K562 (cell line): Measurements from ENCODE around the gene RPS19. TPM values are rescaled to one million over a fixed set of nuclear protein-coding genes. Genes with fewer than 3 reads are reported as not detected.

Experiments used
- ATAC-seq: fragments of 200-7000 bp; cut with Tn5 transposase; 3 replicates; pipeline ENCODE4 v1.9.1; 2020; ENCODE audit warnings: moderate library complexity
- BruUV-seq: library from RNA; stranded (reverse); fragments of 400-500 nt; replicated peaks from 2 replicates; lab custom pipeline; 2021; lab: Mats Ljungman, UMichigan
- CTCF ChIA-PET: fragments of 300-600 bp; formaldehyde crosslinking; extraction: SDS; loops from one replicate; lab custom pipeline; 2021; ENCODE audit warnings: low intra/inter-chr PET ratio; lab: Yijun Ruan, JAX
- POLR2A ChIA-PET: fragments of 300-600, 350-650 bp; sonication (Branson Sonifier 250); formaldehyde crosslinking; extraction: SDS; loops from one replicate; lab custom pipeline; 2021; ENCODE audit warnings: antibody characterized with exemption, inconsistent platforms; lab: Yijun Ruan, JAX
- DNase-seq, 4 experiments: peaks; one replicate each; pipeline versions ENCODE4 v3.0.0 to v3.0.0-alpha.2; 2011 to 2018; ENCODE audit warnings: low spot score in 3 of 4, mixed read lengths in 3 of 4; ENCODE audit errors: extremely low read depth in 1 of 4
- FAIRE-seq: peaks from 2 replicates; lab custom pipeline; 2011; peaks lifted over from hg19 to GRCh38; lab: Jason Lieb, UNC
- H2AFZ ChIP-seq: 2 replicates; pipeline ENCODE4 v1.6.0; 2011; ENCODE audit warnings: low read depth, low read length, control low read depth, inconsistent platforms
- H3K27ac ChIP-seq: fragments of 200-600 bp; 3 replicates; pipeline ENCODE4 v1.8.0; 2011; ENCODE audit warnings: low read depth, mild to moderate bottlenecking, control low read depth, inconsistent platforms, low read length, moderate library complexity, mixed read lengths; ENCODE audit errors: extremely low read depth
- H3K27me3 ChIP-seq, 2 experiments: fragments of 300-600 bp in 1 of 2; 2 replicates in 1 of 2; 3 replicates in 1 of 2; pipeline versions ENCODE4 v1.6.0 to v1.8.0; 2011; ENCODE audit warnings: inconsistent platforms in 2 of 2, low read length in 2 of 2, mild to moderate bottlenecking in 1 of 2, mixed read lengths in 1 of 2, moderate library complexity in 1 of 2; ENCODE audit not compliant: control insufficient read depth in 2 of 2, insufficient read depth in 2 of 2
- H3K36me3 ChIP-seq: fragments of 300-600 bp; 3 replicates; pipeline ENCODE4 v1.8.0; 2011; ENCODE audit warnings: mild to moderate bottlenecking, low read length, inconsistent platforms; ENCODE audit not compliant: control insufficient read depth, insufficient read depth
- H3K4me1 ChIP-seq, 2 experiments: fragments of 200-600 bp in 1 of 2; replicated peaks in 1 of 2; 2 replicates in 1 of 2; 3 replicates in 1 of 2; pipeline versions ENCODE4 v1.5.1 to v1.8.0; 2011; ENCODE audit warnings: inconsistent platforms in 2 of 2, low read length in 2 of 2, mild to moderate bottlenecking in 1 of 2, mixed read lengths in 1 of 2, moderate library complexity in 1 of 2; ENCODE audit not compliant: control insufficient read depth in 2 of 2, insufficient read depth in 2 of 2
- H3K4me2 ChIP-seq: 2 replicates; pipeline ENCODE4 v1.6.1; 2011; ENCODE audit warnings: low read length, control low read depth, inconsistent platforms, mixed read lengths; ENCODE audit not compliant: insufficient read depth
- H3K4me3 ChIP-seq: fragments of 200-600 bp; sonication (generic), shearing (Covaris generic); 2 replicates; pipeline ENCODE4 v1.5.1; 2016; ENCODE audit warnings: control low read depth, inconsistent platforms
- H3K79me2 ChIP-seq: fragments of 200-600 bp; 3 replicates; pipeline ENCODE4 v1.8.0; 2011; ENCODE audit warnings: low read length, inconsistent platforms; ENCODE audit not compliant: control insufficient read depth, insufficient read depth
- H3K9ac ChIP-seq, 2 experiments: 2 replicates each; pipeline versions ENCODE4 v1.6.0 to v1.6.1; 2011; ENCODE audit warnings: low read depth in 2 of 2, low read length in 2 of 2, control low read depth in 1 of 2, inconsistent platforms in 1 of 2, mild to moderate bottlenecking in 1 of 2, mixed read lengths in 1 of 2; ENCODE audit not compliant: insufficient read depth in 1 of 2
- H3K9me1 ChIP-seq: one replicate; pipeline ENCODE4 v1.6.0; 2011; ENCODE audit warnings: inconsistent platforms, mild to moderate bottlenecking, low read length, moderate library complexity; ENCODE audit not compliant: control insufficient read depth, insufficient read depth
- H3K9me3 ChIP-seq: replicated peaks from 2 replicates; pipeline ENCODE4 v1.5.1; 2011; ENCODE audit warnings: low read depth, low read length, inconsistent platforms; ENCODE audit not compliant: control insufficient read depth, insufficient read depth
- H4K20me1 ChIP-seq: replicated peaks from 2 replicates; pipeline ENCODE4 v1.6.1; 2011; ENCODE audit warnings: low read length, inconsistent platforms, mixed read lengths; ENCODE audit not compliant: control insufficient read depth, insufficient read depth
- ARNT ChIP-seq, 2 experiments: fragments of 450-650 bp; IDR thresholded peaks; 2 replicates each; pipeline ENCODE4 v1.6.1; 2016; ENCODE audit warnings: mild to moderate bottlenecking in 1 of 2
- CBFA2T2 ChIP-seq: fragments of 450-650 bp; conservative IDR thresholded peaks from 2 replicates; pipeline ENCODE4 v1.6.1; 2017; ENCODE audit warnings: mild to moderate bottlenecking
- CREB3L1 ChIP-seq: fragments of 450-650 bp; IDR thresholded peaks from 2 replicates; pipeline ENCODE4 v1.6.1; 2014; ENCODE audit warnings: low read depth, mild to moderate bottlenecking, moderate library complexity, borderline replicate concordance
- DIDO1 ChIP-seq: fragments of 450-650 bp; IDR thresholded peaks from 2 replicates; pipeline ENCODE4 v1.6.1; 2016; ENCODE audit warnings: low read depth, missing biosample characterization, missing genetic modification characterization
- HNRNPLL ChIP-seq: fragments of 200-400 bp; formaldehyde crosslinking; IDR thresholded peaks from 2 replicates; pipeline ENCODE4 v1.6.1; 2017; ENCODE audit warnings: low read length, low read depth, mild to moderate bottlenecking; ENCODE audit not compliant: poor library complexity, severe bottlenecking
- MTA3 ChIP-seq: fragments of 450-650 bp; formaldehyde crosslinking; IDR thresholded peaks from 2 replicates; pipeline ENCODE4 v1.6.1; 2017; ENCODE audit warnings: mild to moderate bottlenecking, borderline replicate concordance
- NFIC ChIP-seq: fragments of 450-650 bp; IDR thresholded peaks from 2 replicates; pipeline ENCODE4 v1.6.1; 2017; ENCODE audit warnings: mild to moderate bottlenecking, inconsistent platforms
- PYGO2 ChIP-seq: fragments of 450-650 bp; IDR thresholded peaks from 2 replicates; pipeline ENCODE4 v1.6.1; 2016; ENCODE audit warnings: mild to moderate bottlenecking, missing genetic modification characterization, moderate library complexity, missing compliant biosample characterization
- RNF2 ChIP-seq: sonication (generic); IDR thresholded peaks from 2 replicates; pipeline ENCODE4 v1.6.1; 2016
- SAFB ChIP-seq: fragments of 200-400 bp; formaldehyde crosslinking; IDR thresholded peaks from 2 replicates; pipeline ENCODE4 v1.6.1; 2017; ENCODE audit warnings: low read depth, low read length, borderline replicate concordance
- SIN3A ChIP-seq, 2 experiments: fragments of 150-350 bp in 1 of 2; IDR thresholded peaks; 2 replicates each; pipeline ENCODE4 v1.6.1; 2011 to 2016; ENCODE audit warnings: borderline replicate concordance in 2 of 2, low read depth in 2 of 2, low read length in 2 of 2, mild to moderate bottlenecking in 2 of 2, moderate library complexity in 2 of 2; ENCODE audit not compliant: control insufficient read depth in 1 of 2
- SP2 ChIP-seq: IDR thresholded peaks from 2 replicates; pipeline ENCODE4 v1.6.1; 2011; ENCODE audit warnings: mild to moderate bottlenecking, low read depth, low read length, moderate library complexity; ENCODE audit not compliant: poor library complexity, severe bottlenecking; ENCODE audit errors: extremely low read depth
- THRAP3 ChIP-seq: fragments of 450-650 bp; IDR thresholded peaks from 2 replicates; pipeline ENCODE4 v1.6.1; 2016; ENCODE audit warnings: mild to moderate bottlenecking, inconsistent platforms, borderline replicate concordance
- ZNF212 ChIP-seq: fragments of 450-650 bp; formaldehyde crosslinking; IDR thresholded peaks from 2 replicates; pipeline ENCODE4 v1.4.0; 2020; ENCODE audit warnings: mild to moderate bottlenecking
- ZNF253 ChIP-seq: fragments of 250-450 bp; sonication (Bioruptor Pico); conservative IDR thresholded peaks from 2 replicates; pipeline ENCODE4 v1.6.1; 2021; ENCODE audit warnings: mild to moderate bottlenecking
- WGBS: fragments of 100-300 bp; shearing (Covaris generic); methylation state at CpG from one replicate; pipeline ENCODE4 v1.1.6; 2016; ENCODE audit warnings: low coverage, mixed read lengths; ENCODE audit not compliant: insufficient coverage; ENCODE audit errors: missing lambda C conversion rate; 5-methylcytosine and 5-hydroxymethylcytosine counted together
- in situ Hi-C: fragments of 300-500 bp; cut with MboI; formaldehyde crosslinking; loops from 4 replicates; pipeline ENCODE4 v1.15.0; 2018; ENCODE audit warnings: inconsistent platforms, mixed read lengths
- intact Hi-C: fragments of 100-400 bp; cut with micrococcal nuclease; formaldehyde crosslinking; loops from 2 replicates; pipeline ENCODE4 v1.14.2; 2022
- polyA plus RNA-seq, 8 experiments: library from polyadenylated mRNA; depleted of rRNA in 4 of 8; stranded (reverse) in 5 of 8; unstranded in 3 of 8; fragments of >200 nt; fragmentation: Nextera tagmentation in 2 of 8; fragmentation: Illumina TruSeq in 1 of 8; extraction: Ambion mirVana in 2 of 8; extraction: Trizol in 1 of 8; gene quantifications; 2 replicates each; pipeline versions ENCODE4 v1.2.1 to v1.2.3, GENCODE V29; 2011 to 2014; ENCODE audit warnings: inconsistent platforms in 1 of 8, missing spikeins in 1 of 8
- total RNA-seq, 7 experiments: library from RNA; depleted of rRNA in 6 of 7; stranded (reverse); fragments of >200 nt in 6 of 7; fragmentation: Illumina TruSeq in 2 of 7; extraction: Trizol in 2 of 7; gene quantifications; 2 replicates each; pipeline versions ENCODE4 v1.2.1 to v1.2.3, GENCODE V29; 2011 to 2021; ENCODE audit warnings: low replicate concordance in 1 of 7

Gene RPS19
- total and polyA plus RNA-seq, 9 of the 15 experiments (the other 6 are each of a cell fraction or from before 2014, with no cell fraction given): 1,964 to 3,408 (median 2,747) TPM

GRCh38 chr19:41880329-41880708 is 20.3 kb downstream of the RPS19 start:
- Histone ChIP-seq H3K27me3 (no peaks in the 10 kb centered on the region), H3K4me2 (no peak overlapping the region), H3K9me3 (no peaks in the 10 kb centered on the region), H3K36me3 (no peaks in the 10 kb centered on the region; the same call in 2 of the 3 replicates), H4K20me1 (no peaks in the 10 kb centered on the region), H3K9me1 (no peaks in the 10 kb centered on the region), H3K4me1 (peaks cover 40 to 70% of the 10 kb centered on the region in 2 experiments), H3K27ac (no peak overlapping the region), H3K79me2 (peaks cover 18% of the 10 kb centered on the region), H3K4me3 (no peak overlapping the region), H3K9ac (no peak overlapping the region), H2AFZ (no peak overlapping the region)
- intact Hi-C loops (no loop called here), in situ Hi-C loops (no loop called here)
- 63% methylated on average over 4 of the region's 5 CpGs for WGBS
- TF ChIP-seq SIN3A (IDR thresholded peaks at IDR 0.05; ENCODE audit: borderline replicate concordance in 2 of 2, control insufficient read depth in 1 of 2, low read depth in 2 of 2, low read length in 2 of 2): no peak
- no peak for TF ChIP-seq SP2
- TF ChIP-seq SAFB: no peak
- no peak for TF ChIP-seq NFIC
- no peak for TF ChIP-seq HNRNPLL
- TF ChIP-seq CREB3L1: no peak
- no peak for TF ChIP-seq ARNT (IDR thresholded peaks at IDR 0.05)
- TF ChIP-seq MTA3: no peak
- TF ChIP-seq DIDO1: no peak
- no peak for TF ChIP-seq THRAP3
- TF ChIP-seq ZNF253 (CRISPR knock-in tag): no peak
- TF ChIP-seq PYGO2: no peak
- no peak for TF ChIP-seq ZNF212 (CRISPR knock-in tag)
- no peak for TF ChIP-seq RNF2
- no peak for TF ChIP-seq CBFA2T2
- no peak for FAIRE-seq
- no peak for DNase-seq
- no TSS peak for BruUV-seq
- POLR2A ChIA-PET: interaction anchor here (0.7 to 1.3 kb wide), 5 partner anchors 8 to 164 kb away, joined by 3 to 6 read pairs (median 4); partner anchors contain the start of gene RPS19
- CTCF ChIA-PET: no interaction called here
- no peak for ATAC-seq
